ENCODE measurements around the gene VAMP3. TPM values are rescaled to one million over a fixed set of nuclear protein-coding genes. Genes with fewer than 3 reads are reported as not detected.
A peak's percentile ranks its signal among the peaks of the same experiment; 100 is the strongest.

The VAMP3 gene
- total and polyA plus RNA-seq, 7 donors, result 35.0 to 71.6 (median 64.1) TPM

- H3K9me3 ChIP-seq, result no peaks in the 10 kb centered on the region
- H3K36me3 ChIP-seq (ENCODE audit: insufficient read depth in 1 of 2, low read depth in 1 of 2), result peaks cover 22 to 94% of the 10 kb centered on the region in 2 donors
- no peak for DNase-seq
- H3K4me3 ChIP-seq, result no peak overlapping the region
- no peaks in the 10 kb centered on the region for H3K27me3 ChIP-seq (ENCODE audit: insufficient read depth in 3 of 3, low read length in 2 of 3)
- ATAC-seq, result no peak
- H3K4me1 ChIP-seq, result no peaks in the 10 kb centered on the region
- WGBS, 3 donors, result 91 to 98% (median 97%) methylated on average over 3 of the region's 3 CpGs
- H3K27ac ChIP-seq, result no peak overlapping the region
- no peak for TF ChIP-seq CTCF (IDR thresholded peaks at IDR 0.05)
- intact Hi-C loops (cut with DNase I), result no loop called here
Observed at GRCh38 chr1:7813677-7814373, 42.7 kb downstream of the VAMP3 start.

GRCh38 chr1:7821282-7821681 lies 50.2 kb downstream of the VAMP3 start:
- Histone ChIP-seq H3K27me3 (ENCODE audit: insufficient read depth in 3 of 3, low read length in 2 of 3) (no peaks in the 10 kb centered on the region), H3K4me3 (no peak overlapping the region), H3K36me3 (ENCODE audit: insufficient read depth in 1 of 2, low read depth in 1 of 2) (peaks cover 13 to 99% of the 10 kb centered on the region in 2 donors), H3K9me3 (no peaks in the 10 kb centered on the region), H3K4me1 (no peaks in the 10 kb centered on the region), H3K27ac (no peak overlapping the region)
- DNase-seq (no peak), ATAC-seq (no peak)
- TF ChIP-seq CTCF (IDR thresholded peaks at IDR 0.05), result no peak
- intact Hi-C loops (cut with DNase I), result no loop called here
- WGBS, 3 donors, result 73 to 94% (median 89%) methylated on average over 3 of the region's 3 CpGs

GRCh38 chr1:7824701-7825100 lies 53.6 kb downstream of the VAMP3 start:
- no peak overlapping the region for H3K27ac ChIP-seq
- intact Hi-C loops (cut with DNase I), result loop anchor here (5.0 kb wide), 2 partner anchors 32 to 37 kb away; no protein-coding TSS in a partner anchor
- H3K9me3 ChIP-seq, result no peaks in the 10 kb centered on the region
- DNase-seq, result no peak
- H3K36me3 ChIP-seq (ENCODE audit: insufficient read depth in 1 of 2, low read depth in 1 of 2), result peaks cover 7 to 100% of the 10 kb centered on the region in 2 donors
- 92 to 96% (median 92%) methylated on average over 8 of the region's 8 CpGs for WGBS, 3 donors
- ATAC-seq, result no peak
- H3K4me1 ChIP-seq, result no peaks in the 10 kb centered on the region
- H3K27me3 ChIP-seq (ENCODE audit: insufficient read depth in 3 of 3, low read length in 2 of 3), result no peaks in the 10 kb centered on the region
- H3K4me3 ChIP-seq, result no peak overlapping the region
- TF ChIP-seq CTCF (IDR thresholded peaks at IDR 0.05), result no peak

- Histone ChIP-seq H3K4me1 (no peaks in the 10 kb centered on the region), H3K9me3 (no peaks in the 10 kb centered on the region), H3K27me3 (ENCODE audit: insufficient read depth in 3 of 3, low read length in 2 of 3) (no peaks in the 10 kb centered on the region), H3K36me3 (ENCODE audit: insufficient read depth in 1 of 2, low read depth in 1 of 2) (peaks cover under 1 to 100% of the 10 kb centered on the region in 2 donors), H3K4me3 (peak overlapping the region; percentile 41), H3K27ac (no peak overlapping the region)
- intact Hi-C loops (cut with DNase I), result loop anchor here (5.0 kb wide), 2 partner anchors 34 to 39 kb away; no protein-coding TSS in a partner anchor
- no peak for ATAC-seq
- 79 to 86% (median 86%) methylated on average over 7 of the region's 7 CpGs for WGBS, 3 donors
- no peak for TF ChIP-seq CTCF (IDR thresholded peaks at IDR 0.05)
- no peak for DNase-seq
Observed at GRCh38 chr1:7826363-7826762, 55.3 kb downstream of the VAMP3 start.
